ENCODE measurements around the gene SH3GL1.

DNA sequence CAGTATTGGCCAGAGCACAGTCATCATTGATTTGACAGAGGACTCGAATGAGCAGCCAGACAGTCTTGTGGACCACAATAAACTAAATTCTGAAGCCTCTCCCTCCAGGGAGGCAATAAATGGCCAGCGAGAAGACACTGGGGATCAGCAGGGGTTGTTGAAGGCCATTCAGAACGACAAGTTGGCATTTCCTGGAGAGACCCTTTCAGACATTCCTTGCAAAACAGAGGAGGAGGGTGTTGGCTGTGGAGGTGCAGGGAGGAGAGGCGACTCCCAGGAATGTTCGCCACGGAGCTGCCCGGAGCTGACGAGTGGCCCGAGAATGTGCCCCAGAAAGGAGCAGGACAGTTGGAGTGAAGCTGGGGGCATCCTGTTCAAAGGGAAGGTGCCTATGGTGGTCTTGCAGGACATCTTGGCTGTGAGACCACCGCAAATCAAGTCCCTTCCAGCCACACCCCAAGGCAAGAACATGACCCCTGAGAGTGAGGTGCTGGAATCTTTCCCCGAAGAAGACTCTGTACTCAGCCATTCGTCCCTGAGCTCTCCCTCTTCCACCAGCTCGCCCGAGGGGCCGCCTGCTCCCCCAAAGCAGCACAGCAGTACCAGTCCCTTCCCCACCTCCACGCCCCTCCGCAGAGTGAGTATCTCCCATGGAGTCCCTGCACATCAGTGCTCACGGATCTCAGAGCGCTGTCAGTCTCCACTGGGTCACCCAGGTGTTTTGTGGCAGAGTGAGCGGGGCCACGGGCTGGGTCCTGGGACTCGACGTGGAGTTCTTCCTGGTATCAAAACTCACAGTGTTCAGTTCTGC is 9.0 kb upstream of the SH3GL1 start:
- TF ChIP-seq CTCF (IDR thresholded peaks at IDR 0.05; ENCODE audit: low read length), result no peak
- no peak for TF ChIP-seq EZH2phosphoT487 (IDR thresholded peaks at IDR 0.05; ENCODE audit: low read length)
